Measurements from ENCODE around the gene NFKBIE. TPM values are rescaled to one million over a fixed set of nuclear protein-coding genes. Genes with fewer than 3 reads are reported as not detected.

Gene NFKBIE
- total RNA-seq, 1 experiment from 2014 or later: 9.7 TPM

- Mint-ChIP-seq H3K4me1 (peaks cover 35 to 37% of the 10 kb centered on the region in 2 experiments), H3K9me3 (no peaks in the 10 kb centered on the region; a peak in 1 of 5 replicates), H3K27me3 (ENCODE audit: low read depth) (peaks cover 9% of the 10 kb centered on the region), H3K27ac (peak overlapping the region; percentile 81 to 96 (median 88); a peak in 6 of 7 replicates), H3K36me3 (ENCODE audit: insufficient read depth in 1 of 3, low read depth in 3 of 3) (peaks cover 41 to 60% (median 58%) of the 10 kb centered on the region in 3 experiments), H3K4me3 (no peak overlapping the region)
- Histone ChIP-seq H3K56ac (ENCODE audit: insufficient read length, low read depth, low read length) (no peak overlapping the region), H3K23ac (ENCODE audit: insufficient read length, low read depth, low read length) (no peak overlapping the region), H2BK120ac (ENCODE audit: low read depth, low read length, poor library complexity, severe bottlenecking) (no peak overlapping the region), H3K4ac (ENCODE audit: low read depth, low read length) (no peak overlapping the region), H3K14ac (ENCODE audit: insufficient read depth, low read length) (no peak overlapping the region; the same call in 1 of the 2 replicates), H3K79me1 (ENCODE audit: insufficient read depth, low read depth, low read length, poor library complexity, severe bottlenecking) (no peaks in the 10 kb centered on the region), H3K9me3 (ENCODE audit: control insufficient read depth, low read depth, low read length) (no peaks in the 10 kb centered on the region), H2AK5ac (ENCODE audit: insufficient read length, low read length) (no peak overlapping the region), H3K4me1 (ENCODE audit: insufficient read depth, low read length) (no peaks in the 10 kb centered on the region; the same call in 1 of the 2 replicates), H2BK12ac (ENCODE audit: insufficient read length, low read depth, low read length) (no peak overlapping the region), H3K23me2 (ENCODE audit: insufficient read length, low read depth, low read length, poor library complexity, severe bottlenecking) (peaks cover 3% of the 10 kb centered on the region), H4K20me1 (ENCODE audit: control insufficient read depth, insufficient read depth, insufficient read length) (no peaks in the 10 kb centered on the region), H3K27me3 (ENCODE audit: insufficient read depth, low read length) (no peaks in the 10 kb centered on the region), H3K27ac (ENCODE audit: insufficient read length, low read depth, low read length) (no peak overlapping the region), H4K8ac (replicated peaks; ENCODE audit: insufficient read length, low read depth, low read length) (no peak overlapping the region), H2BK5ac (ENCODE audit: insufficient read length, low read length) (no peak overlapping the region), H3K4me2 (ENCODE audit: insufficient read depth, insufficient read length, low read length) (no peak overlapping the region), H4K91ac (ENCODE audit: insufficient read length, low read depth, low read length) (no peak overlapping the region), H3K79me2 (ENCODE audit: insufficient read depth, low read length) (no peaks in the 10 kb centered on the region), H3K9ac (ENCODE audit: extremely low read depth, insufficient read length, low read length) (no peak overlapping the region), H3K18ac (ENCODE audit: insufficient read length, low read depth, low read length) (no peak overlapping the region), H3T11ph (ENCODE audit: low read length) (no peak overlapping the region), H2BK15ac (ENCODE audit: low read depth, low read length) (no peak overlapping the region), H2BK20ac (ENCODE audit: low read depth, low read length, poor library complexity, severe bottlenecking) (no peak overlapping the region), H2AFZ (ENCODE audit: low read length) (no peak overlapping the region), H4K5ac (ENCODE audit: insufficient read length, low read depth, low read length) (no peak overlapping the region)
- DNase-seq: peak; percentile 88
- no CpG with 5 or more reads among the region's 5 CpGs for WGBS (ENCODE audit: extremely low coverage, insufficient read length, low lambda C conversion rate)
- TF ChIP-seq CTCF (conservative IDR thresholded peaks at IDR 0.05): peak; percentile 67
These were observed 31.0 kb downstream of the NFKBIE start for GRCh38 chr6:44234101-44235025.

Data from H9 (cell line).